GM21423 (cell line): ENCODE results near the gene SRXN1.

ENCODE experiments used
- ATAC-seq: cut with Tn5 transposase; IDR thresholded peaks from one replicate; pipeline ENCODE4 v1.9.1; 2021; ENCODE audit warnings: mild to moderate bottlenecking, moderate library complexity; ENCODE audit not compliant: unreplicated experiment

Gene SRXN1

DNA sequence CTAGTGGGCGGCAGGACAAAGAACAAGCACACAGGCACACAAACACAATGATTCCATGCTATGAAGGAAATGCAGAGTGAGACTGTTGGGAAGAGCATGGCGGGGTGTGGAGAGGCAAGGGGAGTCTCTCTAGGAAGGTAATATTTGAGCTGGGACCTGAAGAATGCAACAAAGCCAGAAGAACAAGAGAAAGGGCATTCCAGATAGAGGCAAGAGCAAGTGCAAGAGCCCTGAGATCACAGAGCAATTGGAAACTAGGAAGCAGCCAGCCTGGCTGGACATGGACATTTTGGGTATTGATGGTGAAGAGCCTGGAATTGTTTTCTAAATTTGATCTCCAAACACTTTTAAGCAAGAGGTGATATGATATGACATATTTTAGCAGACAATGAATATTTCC lies 15.4 kb downstream of the SRXN1 start:
- ATAC-seq: no peak

DNA sequence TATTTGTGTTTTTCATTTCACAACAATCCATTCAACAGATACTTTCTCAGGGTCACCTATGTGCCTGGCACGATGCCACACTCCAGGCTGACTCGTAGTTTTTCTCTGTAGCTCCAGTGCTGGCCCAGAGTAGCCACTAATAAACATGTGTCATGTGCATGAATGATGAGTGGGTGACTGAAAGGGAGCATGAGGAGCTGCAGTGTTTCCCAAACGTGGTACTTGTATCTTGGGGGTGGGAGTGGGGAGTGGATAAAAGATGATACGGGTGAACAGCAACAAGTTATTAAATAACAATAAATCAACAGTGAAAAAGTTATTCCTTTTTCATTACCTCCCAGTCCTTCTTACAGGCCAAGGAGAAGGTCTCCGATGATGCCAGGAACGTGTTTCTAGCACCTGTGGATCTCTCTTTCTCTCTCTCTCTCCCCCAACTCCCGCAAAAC lies 17.1 kb downstream of the SRXN1 start:
- no peak for ATAC-seq

DNA sequence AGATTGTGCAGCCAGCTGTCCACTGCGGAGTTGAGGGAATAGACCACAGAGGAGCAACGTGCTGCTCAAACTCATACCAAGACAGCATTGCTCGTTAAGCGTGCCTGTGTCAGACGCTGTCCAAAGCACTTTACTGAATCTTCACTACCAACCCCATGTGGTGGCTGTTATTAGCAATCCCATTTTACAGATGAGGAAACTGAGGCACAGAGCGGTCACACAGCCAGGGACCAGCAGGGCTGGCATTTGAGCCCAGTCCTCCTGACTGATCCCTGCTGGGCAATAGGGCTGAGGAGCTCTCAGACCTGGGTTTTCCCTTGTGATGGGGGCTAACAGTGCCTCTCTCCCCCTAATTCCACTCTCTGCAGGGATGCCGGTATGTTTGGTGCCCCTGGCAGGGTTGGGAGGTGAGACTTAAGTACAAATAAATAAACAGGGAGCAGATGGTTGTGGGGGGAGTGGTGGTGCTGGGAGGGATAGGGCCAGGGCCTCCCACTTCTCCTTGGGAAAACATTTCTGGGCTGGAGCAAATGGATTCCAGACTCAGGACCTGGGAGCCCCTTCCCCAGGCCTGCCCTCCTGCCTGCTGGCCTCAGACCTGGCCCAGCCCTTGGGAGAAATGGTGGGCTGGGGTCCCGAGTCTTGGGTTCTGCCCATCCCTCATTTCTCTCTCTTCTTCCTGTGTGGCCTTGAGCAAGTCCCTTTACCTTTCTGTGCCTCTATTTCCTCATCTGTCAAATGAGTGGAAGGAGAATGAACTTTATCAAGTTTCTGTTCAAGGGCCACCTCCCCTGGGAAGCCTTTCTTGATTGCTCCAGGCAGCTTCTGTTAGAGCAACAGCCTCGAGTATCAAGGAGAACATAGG lies 17.7 kb downstream of the SRXN1 start:
- no peak for ATAC-seq

DNA sequence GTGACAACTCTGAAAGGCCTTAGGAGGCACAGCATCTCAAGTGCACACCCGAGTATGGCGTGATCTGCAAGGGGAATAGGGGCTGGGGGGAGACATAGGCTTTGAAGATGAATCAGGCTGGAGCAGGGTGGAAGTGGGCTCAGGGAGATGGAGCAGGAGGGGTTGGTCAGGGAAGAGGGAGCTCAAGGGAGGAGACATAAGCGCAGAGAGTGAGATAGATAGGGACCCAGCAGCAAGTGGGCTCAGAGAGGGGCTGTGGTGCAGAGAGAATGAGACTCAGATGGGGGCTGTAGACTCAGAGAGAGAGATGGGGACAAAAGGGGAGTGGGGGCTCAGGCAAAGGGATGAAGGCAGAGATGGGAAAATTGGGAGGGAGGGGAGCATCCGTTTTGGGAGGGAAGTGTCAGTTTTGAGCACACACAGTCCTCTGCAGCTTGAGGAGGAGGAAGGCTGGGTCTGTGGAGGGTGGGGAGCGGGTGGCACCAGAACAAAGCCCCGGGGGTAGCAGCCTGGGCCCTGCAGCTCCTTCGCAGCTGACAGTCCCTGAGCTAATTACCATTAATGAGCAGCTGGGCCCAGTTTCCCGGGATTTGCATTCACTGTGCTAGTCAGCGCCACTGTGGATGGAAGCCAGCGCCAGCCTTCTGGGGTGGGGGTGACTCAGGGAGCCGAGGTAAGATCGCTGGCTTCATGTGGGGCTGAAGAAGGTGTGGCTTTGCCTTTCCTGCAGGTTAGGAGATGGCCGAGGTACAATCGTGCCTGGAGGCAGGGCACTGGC lies 18.7 kb downstream of the SRXN1 start:
- no peak for ATAC-seq

DNA sequence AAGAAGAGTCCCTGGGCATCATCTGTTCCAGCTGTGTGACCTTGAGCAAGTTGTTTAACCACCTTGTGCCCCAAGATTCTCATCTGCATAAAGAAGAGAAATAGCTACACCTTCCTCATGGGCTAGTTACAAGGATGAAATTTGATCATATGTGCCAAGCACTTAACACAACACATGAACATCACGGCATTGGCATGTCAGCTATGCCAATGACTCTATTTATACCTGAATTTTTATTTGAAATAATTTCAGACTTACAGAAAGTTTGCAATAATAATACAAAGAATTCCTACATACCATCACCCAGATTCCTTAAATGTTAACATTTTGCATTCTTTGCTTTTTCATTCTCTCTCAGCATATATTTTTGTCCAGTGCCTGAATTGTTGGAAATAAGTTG lies 21.9 kb downstream of the SRXN1 start:
- ATAC-seq: no peak

DNA sequence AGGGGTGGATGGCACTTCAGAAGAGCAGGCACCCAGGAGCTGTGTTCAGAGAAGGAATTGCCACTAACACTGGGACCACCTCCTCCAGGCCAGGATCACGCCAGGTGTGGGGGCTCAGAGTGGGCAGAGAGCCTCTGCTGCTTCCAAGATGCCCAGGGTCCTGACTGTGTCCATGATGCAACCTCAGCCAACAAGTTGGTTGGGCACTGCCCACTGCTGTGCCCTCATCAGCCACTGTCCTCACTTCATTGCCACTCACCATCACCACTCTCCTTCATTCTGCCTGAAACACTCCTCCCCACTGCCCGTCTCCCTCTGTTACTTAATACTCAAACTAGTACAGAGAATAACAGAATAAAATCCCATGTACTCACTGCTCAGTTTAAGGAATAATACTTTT lies 26.4 kb downstream of the SRXN1 start:
- ATAC-seq: no peak

DNA sequence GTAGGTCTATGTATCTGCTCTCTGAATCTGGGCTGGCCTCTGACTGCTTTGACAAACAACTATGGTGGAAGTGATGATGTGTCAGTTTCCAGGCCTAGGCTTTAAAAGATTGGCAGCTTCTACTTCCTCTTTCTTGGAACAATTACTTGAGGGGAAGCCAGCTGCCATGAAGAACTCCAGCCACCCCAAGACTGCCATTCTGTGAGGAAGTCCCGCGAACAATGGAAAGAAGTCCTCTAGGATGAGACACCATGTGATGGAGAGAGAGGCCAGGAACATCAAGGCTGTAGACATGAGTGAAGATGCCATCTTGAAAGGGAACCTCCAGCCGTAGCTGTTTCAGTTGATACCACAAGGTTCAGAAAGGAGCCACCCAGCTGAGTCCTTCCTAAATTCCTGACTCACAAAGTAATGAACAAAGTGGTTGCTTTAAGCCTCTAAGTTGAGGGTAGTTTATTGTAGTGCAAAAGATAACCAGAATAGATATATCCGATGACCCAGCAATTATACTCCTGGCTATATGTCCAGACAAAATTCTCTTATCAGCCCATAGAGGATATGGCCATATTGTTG lies 27.6 kb downstream of the SRXN1 start:
- ATAC-seq: no peak

DNA sequence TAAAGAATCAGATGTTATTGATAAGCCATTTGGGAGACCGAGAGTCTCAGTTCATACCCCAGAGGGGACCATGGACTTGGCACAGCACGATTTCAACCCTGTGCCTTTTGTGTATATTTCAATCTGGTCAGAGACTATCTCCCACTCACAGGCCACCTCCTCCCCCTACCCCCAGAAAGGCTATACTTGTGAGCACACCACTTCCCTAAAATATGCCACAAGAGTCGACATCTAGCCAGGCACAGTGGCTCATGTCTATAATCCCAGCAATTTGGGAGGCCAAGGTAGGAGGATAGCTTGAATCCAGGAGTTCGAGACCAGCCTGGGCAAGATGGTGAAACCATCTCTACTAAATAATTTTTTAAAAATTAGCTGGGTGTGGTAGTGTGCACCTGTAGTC lies 29.3 kb downstream of the SRXN1 start:
- ATAC-seq: no peak

DNA sequence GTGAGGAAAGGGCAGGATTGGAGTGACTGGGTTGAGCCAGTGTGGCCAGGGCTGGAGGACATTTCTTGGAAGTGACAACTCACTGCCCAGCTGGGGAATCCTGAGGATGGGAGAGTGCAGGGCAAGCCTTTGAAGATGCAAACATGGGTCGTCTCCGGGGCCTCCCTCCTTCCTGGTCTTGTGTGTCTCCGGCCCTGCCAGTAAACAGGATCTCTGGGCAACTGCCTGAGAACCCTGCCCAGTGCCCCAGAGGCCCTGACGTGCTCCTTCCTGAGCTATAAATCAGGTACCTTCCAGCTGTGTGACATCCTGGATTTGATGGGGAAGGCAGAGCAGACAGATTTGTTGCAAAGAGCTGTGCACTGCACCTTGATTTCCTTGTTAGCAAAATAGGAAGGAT lies 30.0 kb downstream of the SRXN1 start:
- no peak for ATAC-seq

DNA sequence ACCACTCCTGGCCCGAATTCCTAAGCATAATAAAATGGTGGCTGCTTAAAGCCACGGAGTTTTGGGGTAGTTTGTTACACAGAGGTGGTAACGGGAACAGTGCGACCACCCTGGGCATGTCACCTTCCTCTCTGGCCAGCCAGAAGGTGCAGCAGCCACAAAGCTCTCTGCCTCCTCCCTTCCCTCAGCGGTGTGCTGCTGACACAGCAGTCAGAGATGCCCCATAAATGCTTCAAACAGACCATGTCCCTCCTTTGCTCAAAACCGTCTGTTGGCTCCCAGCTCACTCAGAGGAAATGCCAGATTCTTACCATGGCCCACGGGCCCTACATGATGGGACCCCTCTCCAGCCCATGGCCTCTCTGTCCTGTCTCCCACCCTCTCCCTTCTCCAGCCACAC lies 30.8 kb downstream of the SRXN1 start:
- ATAC-seq: no peak

DNA sequence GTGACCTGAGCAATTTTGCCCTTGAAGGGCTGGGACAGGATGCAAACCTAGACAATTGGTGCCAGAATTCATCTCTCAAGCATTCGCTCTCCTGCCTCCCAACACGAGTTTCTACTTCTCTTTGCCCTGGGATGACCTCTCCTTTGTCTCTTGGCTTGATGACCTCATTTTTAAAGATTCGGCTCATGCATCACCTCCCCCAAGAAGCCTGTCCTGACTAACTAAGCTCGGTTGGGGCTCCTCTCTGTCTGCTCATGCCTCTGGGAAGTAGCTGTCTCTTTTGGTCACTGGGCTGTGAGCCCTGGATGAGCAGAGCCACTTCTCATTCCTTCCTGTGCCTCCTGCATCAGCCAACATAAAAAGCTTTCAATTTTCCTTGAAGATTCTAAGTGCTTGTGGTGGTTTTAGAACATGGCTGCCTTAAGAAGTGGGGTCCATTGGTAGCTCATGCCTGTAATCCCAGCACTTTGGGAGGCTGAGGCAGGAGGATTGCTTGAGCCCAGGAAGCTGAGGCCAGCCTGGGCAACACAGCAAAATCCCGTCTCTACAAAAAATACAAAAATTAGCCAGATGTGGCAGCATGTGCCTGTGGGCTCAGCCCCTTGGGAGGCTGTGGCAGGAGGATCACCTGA lies 31.8 kb downstream of the SRXN1 start:
- no peak for ATAC-seq

DNA sequence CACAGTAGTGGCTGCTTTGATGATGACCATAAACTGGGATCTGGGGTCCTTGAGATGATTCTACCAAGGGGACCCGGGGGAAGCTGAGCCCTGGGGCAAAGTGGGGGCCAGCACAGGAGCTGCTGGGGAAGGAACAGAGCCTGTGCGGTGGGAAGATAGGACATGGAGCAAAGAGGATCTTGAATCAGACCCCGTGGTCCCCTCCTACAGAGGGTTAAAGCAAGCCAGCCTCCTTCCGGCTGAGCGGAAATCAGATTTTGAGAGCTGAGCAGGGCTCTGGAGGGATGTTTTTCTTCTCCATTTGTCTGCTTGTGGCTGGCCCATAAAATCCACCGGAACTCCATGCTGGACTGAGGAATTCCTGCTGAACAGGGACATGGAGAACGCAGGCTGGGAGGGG lies 32.8 kb downstream of the SRXN1 start:
- ATAC-seq: no peak

DNA sequence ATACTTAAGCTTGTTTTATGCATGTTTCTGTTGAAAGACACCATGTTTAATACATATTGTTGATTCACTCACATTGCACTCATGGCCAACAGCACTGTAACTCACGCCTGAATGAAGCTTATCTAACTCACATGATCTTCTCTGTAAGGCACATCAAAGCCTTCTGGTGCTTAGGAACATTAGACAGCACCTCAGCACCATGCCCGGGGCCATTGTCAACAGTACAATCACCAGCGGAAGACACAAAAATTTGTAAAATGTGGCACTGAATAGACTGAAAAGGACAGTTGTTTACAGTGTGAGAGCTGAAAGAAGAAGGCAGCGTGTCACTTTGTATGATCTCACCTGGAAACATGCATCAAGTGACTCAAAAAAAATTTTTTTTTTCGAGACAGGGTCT lies 34.0 kb downstream of the SRXN1 start:
- no peak for ATAC-seq

DNA sequence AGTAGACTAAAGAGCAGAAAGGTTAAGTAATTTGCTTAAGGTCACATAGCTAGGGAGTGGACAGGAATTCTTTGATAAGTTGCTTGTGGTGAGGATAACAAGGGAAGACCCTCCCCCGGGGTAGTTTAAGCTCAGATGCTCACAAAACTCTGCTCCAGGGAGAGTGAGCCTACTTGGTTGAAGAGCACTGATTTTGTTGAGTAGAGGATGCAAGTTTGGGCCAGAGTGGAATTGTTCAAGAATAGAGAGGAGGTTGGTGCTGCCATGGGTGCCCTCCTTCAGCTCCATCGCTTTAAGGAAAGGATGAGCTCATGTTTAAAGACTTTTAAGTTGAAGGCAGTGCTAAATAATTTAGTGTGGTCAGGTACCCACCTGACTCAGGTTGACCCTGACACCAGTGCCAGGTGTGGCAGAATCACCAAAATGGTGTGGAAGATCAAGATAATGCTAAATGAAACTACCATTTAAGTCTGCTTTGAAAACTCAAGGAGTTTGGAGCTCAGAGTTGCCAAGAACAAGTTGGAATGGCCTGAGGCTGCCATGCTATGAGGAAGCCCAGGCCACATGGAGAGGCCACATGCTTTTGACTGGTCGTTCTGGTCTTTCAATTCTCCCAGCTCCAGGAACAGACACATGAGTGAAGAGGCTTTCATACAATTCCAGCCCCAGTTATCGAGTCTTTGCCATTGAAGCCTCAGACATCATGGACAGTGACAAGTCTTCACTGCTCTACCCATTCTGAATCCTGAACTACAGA lies 34.9 kb downstream of the SRXN1 start:
- ATAC-seq: no peak

DNA sequence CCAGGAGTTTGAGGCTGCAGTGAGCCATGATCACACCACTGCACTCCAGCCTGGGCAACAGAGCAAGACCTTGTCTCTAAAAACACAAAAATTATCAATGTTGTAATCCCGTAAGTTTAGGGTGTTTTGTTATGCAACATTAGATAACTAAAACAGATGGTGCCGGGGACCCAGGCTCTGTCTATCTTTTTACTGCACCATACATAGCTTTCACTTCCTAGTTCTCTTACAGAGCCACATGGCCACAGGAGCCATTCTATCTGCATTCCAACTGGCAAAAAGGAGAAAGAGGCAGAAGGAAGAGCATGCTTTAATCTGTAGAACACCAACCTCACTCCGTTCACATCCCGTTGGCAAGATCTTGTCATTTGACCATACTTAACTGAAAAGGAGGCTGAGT lies 37.5 kb downstream of the SRXN1 start:
- no peak for ATAC-seq

DNA sequence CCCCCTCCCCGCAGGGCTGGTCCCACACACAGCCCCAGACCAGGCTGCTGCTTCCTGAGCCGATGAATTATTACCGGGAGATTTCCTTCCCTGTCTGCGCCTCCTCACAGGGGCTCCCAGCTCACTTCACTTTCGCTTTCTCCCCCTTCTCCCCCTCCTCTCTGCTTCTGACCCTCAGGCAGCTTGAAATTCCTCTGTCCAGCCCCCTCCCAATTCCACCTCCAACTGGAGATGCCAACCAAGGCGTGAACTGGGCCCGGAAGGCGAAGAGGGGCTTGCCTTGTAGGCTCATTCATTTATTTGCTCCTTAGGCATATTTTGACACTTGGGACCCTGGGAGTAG lies 41.2 kb downstream of the SRXN1 start:
- ATAC-seq: no peak

DNA sequence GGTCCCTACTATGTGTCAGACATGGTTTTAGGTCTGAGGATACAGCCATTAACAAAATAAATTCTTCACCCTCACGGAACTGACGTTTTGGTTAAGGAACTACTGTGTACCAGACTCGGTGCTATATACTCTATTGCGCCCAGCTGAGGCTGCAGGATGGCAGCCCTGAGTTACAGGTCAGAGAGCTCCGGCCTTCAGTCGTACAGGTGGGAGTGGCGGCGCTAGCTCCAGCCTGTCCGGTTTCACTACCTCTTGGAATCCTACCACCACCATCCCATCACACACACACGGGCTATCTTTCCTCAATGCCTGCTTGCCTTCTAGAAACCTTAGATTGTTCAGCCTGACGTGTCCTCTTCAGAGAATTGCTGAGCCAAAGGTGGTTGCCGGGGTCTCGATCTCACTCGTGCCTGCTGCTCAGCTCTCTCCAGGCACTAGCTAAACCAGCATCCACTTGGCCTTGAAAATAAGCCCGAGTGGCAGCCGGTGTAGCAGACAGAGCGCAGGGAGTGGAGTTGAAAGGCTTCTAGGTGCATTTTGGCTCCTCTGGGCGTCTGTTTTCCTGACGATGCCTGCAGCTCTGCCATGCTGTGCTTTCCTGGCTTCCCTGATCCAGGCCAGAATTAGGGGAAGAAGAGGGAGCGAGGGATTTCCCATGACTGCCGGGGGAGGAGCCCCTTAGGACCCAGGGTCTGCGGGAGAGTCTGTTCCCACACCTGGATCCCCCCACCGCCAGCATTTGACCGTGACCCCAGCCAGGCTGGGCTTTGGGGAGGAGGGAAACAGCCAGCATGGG lies 41.8 kb downstream of the SRXN1 start:
- ATAC-seq: no peak

DNA sequence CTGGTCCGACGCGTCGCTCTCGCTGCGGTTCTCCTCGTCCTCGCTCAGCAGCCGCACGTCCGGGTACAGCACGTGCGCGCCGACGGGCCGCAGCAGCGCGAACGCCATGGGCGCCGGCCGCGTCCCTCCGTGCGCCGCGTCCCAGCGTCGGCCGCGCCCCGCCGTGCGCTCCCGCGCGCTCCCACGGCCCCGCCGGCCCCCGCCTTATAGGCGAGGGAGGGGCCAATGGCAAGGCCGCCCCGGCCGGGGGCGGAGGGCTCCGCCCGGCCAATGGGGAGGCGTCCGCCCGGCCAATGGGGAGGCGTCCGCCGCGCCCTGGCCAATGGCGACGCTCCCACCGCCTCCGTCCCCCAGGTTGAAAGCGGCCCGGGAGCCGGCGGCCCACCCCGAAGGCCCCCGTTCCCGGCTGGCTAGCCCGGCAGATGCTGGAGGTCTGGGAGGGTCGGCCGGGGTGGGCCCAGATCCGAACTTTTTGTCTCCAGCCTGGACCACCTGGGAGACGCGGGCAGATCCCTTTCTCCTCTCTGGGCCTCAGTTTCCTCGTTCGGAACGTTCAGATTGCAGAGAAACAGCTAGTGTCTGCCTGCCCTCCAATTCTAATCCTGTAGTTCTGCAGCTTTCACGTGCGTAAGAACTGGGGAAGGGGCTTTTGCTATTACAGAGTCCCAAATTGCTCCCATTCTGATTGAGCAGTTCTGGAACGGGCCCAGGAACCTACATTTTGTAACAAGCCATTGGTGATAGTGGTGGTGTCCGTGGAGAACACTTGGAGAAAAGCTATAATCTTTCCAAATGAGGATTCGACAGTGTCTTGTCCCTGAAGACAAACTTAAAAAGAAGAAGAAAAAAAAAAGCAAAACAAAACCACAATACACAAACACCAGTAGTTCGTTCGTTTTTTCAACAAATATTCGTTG lies 42.6 kb downstream of the SRXN1 start, which contains the start of gene TCF15:
TCF15 (minus strand) TSS at position 180 of the 917 bp plus-strand sequence; CDS start at position 108, 72 bp downstream.
- no peak for ATAC-seq
